Measurements from ENCODE around the gene TRMT112. TPM values are rescaled to one million over a fixed set of nuclear protein-coding genes. Genes with fewer than 3 reads are reported as not detected.
A peak's percentile ranks its signal among the peaks of the same experiment; 100 is the strongest.

TRMT112 gene
- total and polyA plus RNA-seq, 10 of the 15 experiments (the other 5 are each of a cell fraction or from before 2014, with no cell fraction given), result 212 to 455 (median 308) TPM

DNA sequence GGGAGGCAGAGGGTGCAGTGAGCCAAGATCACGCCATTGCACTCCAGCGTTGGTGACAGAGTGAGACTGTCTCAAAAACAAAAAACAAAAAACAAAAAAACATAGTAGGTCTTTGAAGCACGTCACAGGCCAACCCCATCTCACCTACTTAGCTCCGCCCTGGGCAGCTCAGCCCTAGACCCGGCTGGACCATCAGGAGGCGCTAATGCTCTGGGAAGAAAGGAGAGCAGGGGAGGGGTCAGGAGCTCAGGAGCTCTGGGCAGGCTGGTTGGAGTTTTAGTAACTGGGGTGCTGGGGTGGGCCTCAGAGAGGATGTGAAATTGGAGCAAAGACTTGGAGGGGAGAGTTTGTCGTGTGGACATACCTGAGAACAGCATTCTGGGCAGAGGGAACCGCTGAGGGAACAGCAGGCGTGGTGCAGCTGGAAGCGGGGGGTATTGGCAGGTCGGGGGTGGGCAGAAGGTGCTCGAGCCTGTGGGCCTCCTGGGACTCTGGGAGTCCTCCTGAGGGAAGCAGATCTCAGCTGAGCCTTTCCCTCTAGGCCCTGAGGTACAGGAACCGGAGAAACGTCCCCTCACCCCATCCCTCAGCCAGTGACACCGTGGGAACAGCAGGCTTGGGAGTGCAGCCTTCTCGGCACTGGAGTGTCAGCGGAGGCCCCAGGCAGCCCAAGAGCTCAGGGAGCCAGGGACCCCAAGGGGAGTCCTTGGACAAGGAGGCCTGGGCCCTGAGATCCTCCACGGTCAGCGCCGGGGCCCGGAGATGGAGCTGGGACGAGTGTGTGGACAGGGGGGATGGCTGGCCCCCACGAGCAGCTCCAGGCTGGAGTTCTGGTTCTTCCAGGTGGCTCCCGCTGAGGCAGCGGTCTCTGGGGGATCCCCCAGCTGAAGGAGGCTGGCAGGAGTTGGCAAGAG lies 39.4 kb upstream of the TRMT112 start:
- ChIA-PET CTCF (interaction anchor here (0.6 to 7.3 kb wide), 14 partner anchors 14 to 298 kb away, joined by 3 to 143 read pairs (median 8); partner anchors contain the start of genes CATSPERZ, CCDC88B, ESRRA and FERMT3), POLR2A (interaction anchor here (0.6 to 2.6 kb wide), 6 partner anchors 29 to 444 kb away, joined by 3 to 23 read pairs (median 6); partner anchors contain the start of genes ESRRA, PRDX5 and TRMT112), SMC1A (ENCODE audit: uncharacterized antibody, unreplicated experiment) (interaction anchor here (0.9 to 2.2 kb wide), 5 partner anchors 19 to 290 kb away, joined by 3 to 37 read pairs (median 4); partner anchors contain the start of genes PRDX5 and TRMT112), RAD21 (ENCODE audit: unreplicated experiment) (interaction anchor here (0.5 to 9.7 kb wide), 6 partner anchors 21 to 346 kb away, joined by 3 to 176 read pairs (median 12); partner anchors contain the start of genes ESRRA, PRDX5 and TRMT112)
- H2AFZ ChIP-seq (ENCODE audit: control insufficient read depth, low read depth, low read length), result no peak overlapping the region
- no peak overlapping the region for H3K4me3 ChIP-seq
- ATAC-seq (no peak), DNase-seq (ENCODE audit: low read depth, low spot score) (no peak), FAIRE-seq (no peak)
- no peak overlapping the region for H3K9ac ChIP-seq (ENCODE audit: control insufficient read depth, insufficient read depth, low read length)
- intact Hi-C loops (cut with micrococcal nuclease; ENCODE audit: unreplicated experiment) (loop anchor here (5.0 kb wide), 2 partner anchors 39 to 91 kb away; partner anchors contain the start of genes PRDX5 and TRMT112), in situ Hi-C loops (cut with MboI) (no loop called here)
- H4K20me1 ChIP-seq (ENCODE audit: control insufficient read depth, insufficient read depth), result no peaks in the 10 kb centered on the region
- peaks cover 0 to 7% of the 10 kb centered on the region in 2 experiments; a peak in 2 of 4 replicates for H3K36me3 ChIP-seq (ENCODE audit: control insufficient read depth in 2 of 2, insufficient read depth in 2 of 2, low read length in 1 of 2)
- no peaks in the 10 kb centered on the region for H3K27me3 ChIP-seq (replicated peaks in 1 of 2; ENCODE audit: control insufficient read depth in 2 of 2, insufficient read depth in 2 of 2, low read length in 1 of 2)
- peaks cover 30% of the 10 kb centered on the region for H3K4me1 ChIP-seq (ENCODE audit: control insufficient read depth, insufficient read depth, low read length)
- no peaks in the 10 kb centered on the region for H3K9me3 ChIP-seq (replicated peaks; ENCODE audit: control insufficient read depth, insufficient read depth, low read length)
- H3K27ac ChIP-seq (ENCODE audit: control insufficient read depth, insufficient read depth), result no peak overlapping the region
- H3K79me2 ChIP-seq (ENCODE audit: control insufficient read depth, insufficient read depth, low read length), result peaks cover 21% of the 10 kb centered on the region
- WGBS (ENCODE audit: insufficient coverage, insufficient replicate concordance, low lambda C conversion rate, missing lambda C conversion rate), result 85% methylated on average over 25 of the region's 25 CpGs
- TF ChIP-seq CTCF (IDR thresholded peaks at IDR 0.05 in 2 of 3, conservative IDR thresholded peaks at IDR 0.05 in 1 of 3; ENCODE audit: control insufficient read depth in 2 of 3, extremely low read depth in 1 of 3, insufficient read depth in 1 of 3, low read depth in 3 of 3, low read length in 3 of 3) (peak in 2 of 3 experiments; percentile 37 to 51; a peak in 5 of 6 replicates), ZBED1 (IDR thresholded peaks at IDR 0.05; ENCODE audit: borderline replicate concordance) (no peak), WRNIP1 (IDR thresholded peaks at IDR 0.05; ENCODE audit: borderline replicate concordance, low read depth, low read length) (no peak), SREBF2 (IDR thresholded peaks at IDR 0.05; ENCODE audit: low read length) (no peak), DPF2 (IDR thresholded peaks at IDR 0.05) (no peak), EGR1 (IDR thresholded peaks at IDR 0.05; ENCODE audit: borderline replicate concordance in 1 of 2, low read depth in 2 of 2, low read length in 2 of 2) (no peak), GABPA (IDR thresholded peaks at IDR 0.05; ENCODE audit: low read depth) (no peak), RAD21 (IDR thresholded peaks at IDR 0.05; ENCODE audit: insufficient read depth, low read depth, low read length) (peak; percentile 47), SIN3A (IDR thresholded peaks at IDR 0.05; ENCODE audit: low read depth, low read length) (no peak), RELA (IDR thresholded peaks at IDR 0.05; ENCODE audit: borderline replicate concordance, partially characterized antibody) (no peak), ZNF24 (IDR thresholded peaks at IDR 0.05) (no peak)
- TF ChIP-seq, protein P1, sequence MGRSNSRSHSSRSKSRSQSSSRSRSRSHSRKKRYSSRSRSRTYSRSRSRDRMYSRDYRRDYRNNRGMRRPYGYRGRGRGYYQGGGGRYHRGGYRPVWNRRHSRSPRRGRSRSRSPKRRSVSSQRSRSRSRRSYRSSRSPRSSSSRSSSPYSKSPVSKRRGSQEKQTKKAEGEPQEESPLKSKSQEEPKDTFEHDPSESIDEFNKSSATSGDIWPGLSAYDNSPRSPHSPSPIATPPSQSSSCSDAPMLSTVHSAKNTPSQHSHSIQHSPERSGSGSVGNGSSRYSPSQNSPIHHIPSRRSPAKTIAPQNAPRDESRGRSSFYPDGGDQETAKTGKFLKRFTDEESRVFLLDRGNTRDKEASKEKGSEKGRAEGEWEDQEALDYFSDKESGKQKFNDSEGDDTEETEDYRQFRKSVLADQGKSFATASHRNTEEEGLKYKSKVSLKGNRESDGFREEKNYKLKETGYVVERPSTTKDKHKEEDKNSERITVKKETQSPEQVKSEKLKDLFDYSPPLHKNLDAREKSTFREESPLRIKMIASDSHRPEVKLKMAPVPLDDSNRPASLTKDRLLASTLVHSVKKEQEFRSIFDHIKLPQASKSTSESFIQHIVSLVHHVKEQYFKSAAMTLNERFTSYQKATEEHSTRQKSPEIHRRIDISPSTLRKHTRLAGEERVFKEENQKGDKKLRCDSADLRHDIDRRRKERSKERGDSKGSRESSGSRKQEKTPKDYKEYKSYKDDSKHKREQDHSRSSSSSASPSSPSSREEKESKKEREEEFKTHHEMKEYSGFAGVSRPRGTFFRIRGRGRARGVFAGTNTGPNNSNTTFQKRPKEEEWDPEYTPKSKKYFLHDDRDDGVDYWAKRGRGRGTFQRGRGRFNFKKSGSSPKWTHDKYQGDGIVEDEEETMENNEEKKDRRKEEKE (IDR thresholded peaks at IDR 0.05), result no peak
- TF ChIP-seq, protein P2, sequence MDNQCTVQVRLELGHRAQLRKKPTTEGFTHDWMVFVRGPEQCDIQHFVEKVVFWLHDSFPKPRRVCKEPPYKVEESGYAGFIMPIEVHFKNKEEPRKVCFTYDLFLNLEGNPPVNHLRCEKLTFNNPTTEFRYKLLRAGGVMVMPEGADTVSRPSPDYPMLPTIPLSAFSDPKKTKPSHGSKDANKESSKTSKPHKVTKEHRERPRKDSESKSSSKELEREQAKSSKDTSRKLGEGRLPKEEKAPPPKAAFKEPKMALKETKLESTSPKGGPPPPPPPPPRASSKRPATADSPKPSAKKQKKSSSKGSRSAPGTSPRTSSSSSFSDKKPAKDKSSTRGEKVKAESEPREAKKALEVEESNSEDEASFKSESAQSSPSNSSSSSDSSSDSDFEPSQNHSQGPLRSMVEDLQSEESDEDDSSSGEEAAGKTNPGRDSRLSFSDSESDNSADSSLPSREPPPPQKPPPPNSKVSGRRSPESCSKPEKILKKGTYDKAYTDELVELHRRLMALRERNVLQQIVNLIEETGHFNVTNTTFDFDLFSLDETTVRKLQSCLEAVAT (IDR thresholded peaks at IDR 0.05), result no peak
- TSS peak; percentile 75 for BruUV-seq (replicated peaks)
- H3K4me2 ChIP-seq (ENCODE audit: control insufficient read depth, insufficient read depth), result no peak overlapping the region

All from GM12878 (cell line).